Activated effector memory CD4-positive, alpha-beta T cell treated with Interleukin-2 at 50 U/mL for 16 hours (primary cell): ENCODE results near the gene FAM131C.
"Not testable (repeated sequence)": the region's sequence is repeated elsewhere in the genome, so short reads cannot be mapped to it uniquely, and the experiment has no call there.

ENCODE experiments used
- DNase-seq: peaks from one replicate; pipeline ENCODE4 v3.0.0-alpha.2; 2020

The FAM131C gene

GRCh38 chr1:16031551-16031950, 41.9 kb downstream of the FAM131C start:
- DNase-seq, result no peak

- DNase-seq, result no peak
Observed at GRCh38 chr1:16029288-16029687, 44.2 kb downstream of the FAM131C start.

- DNase-seq, result not testable (repeated sequence)
Observed at GRCh38 chr1:16029003-16029268, 44.5 kb downstream of the FAM131C start.

GRCh38 chr1:16028237-16029002, 45.0 kb downstream of the FAM131C start:
- no peak for DNase-seq

- DNase-seq, result no peak
Observed at GRCh38 chr1:16026723-16027484, 46.5 kb downstream of the FAM131C start.

- DNase-seq, result not testable (repeated sequence)
Observed at GRCh38 chr1:16026302-16026701, 47.1 kb downstream of the FAM131C start.

- no peak for DNase-seq
Observed at GRCh38 chr1:16023050-16023653, 50.3 kb downstream of the FAM131C start.

GRCh38 chr1:16022393-16022792, 51.1 kb downstream of the FAM131C start:
- DNase-seq, result no peak

GRCh38 chr1:16021681-16022080, 51.8 kb downstream of the FAM131C start, which contains the start of gene CLCNKA:
TSS of gene CLCNKA (plus strand) at chr1:16022036. CDS start at chr1:16022620, 584 bp downstream.
- DNase-seq, result no peak

- DNase-seq, result not testable (repeated sequence)
Observed at GRCh38 chr1:16020878-16021277, 52.6 kb downstream of the FAM131C start.

GRCh38 chr1:16020325-16020724, 53.1 kb downstream of the FAM131C start:
- DNase-seq, result no peak

- no peak for DNase-seq
Observed at GRCh38 chr1:16019644-16020277, 53.7 kb downstream of the FAM131C start.

GRCh38 chr1:16018749-16019643, 54.5 kb downstream of the FAM131C start:
- DNase-seq, result no peak

GRCh38 chr1:16018308-16018707, 55.1 kb downstream of the FAM131C start:
- DNase-seq, result no peak

- no peak for DNase-seq
Observed at GRCh38 chr1:16017461-16018303, 55.8 kb downstream of the FAM131C start, which contains the start of gene HSPB7. TSS of gene HSPB7 (minus strand) at chr1:16018043. CDS start at chr1:16017963, 80 bp downstream.

- DNase-seq, result no peak
Observed at GRCh38 chr1:16017076-16017460, 56.4 kb downstream of the FAM131C start.

- no peak for DNase-seq
Observed at GRCh38 chr1:16015960-16016901, 57.2 kb downstream of the FAM131C start.

GRCh38 chr1:16015491-16015890, 58.0 kb downstream of the FAM131C start:
- no peak for DNase-seq

- no peak for DNase-seq
Observed at GRCh38 chr1:16014509-16015482, 58.7 kb downstream of the FAM131C start.
